ENCODE results near the gene PLEKHM1.

- TF ChIP-seq CTCF (IDR thresholded peaks at IDR 0.05; ENCODE audit: low read depth, low read length, poor library complexity, severe bottlenecking), result no peak
- TF ChIP-seq EZH2phosphoT487 (IDR thresholded peaks at IDR 0.05; ENCODE audit: borderline replicate concordance, low read length), result no peak
These were observed 96.0 kb downstream of the PLEKHM1 start for GRCh38 chr17:45394564-45394912.

Data from DOHH2 (cell line).